Lower lobe of right lung (tissue), 2 donors: ENCODE data around the gene QSOX1. TPM values are rescaled to one million over a fixed set of nuclear protein-coding genes. Genes with fewer than 3 reads are reported as not detected.
"Not testable (repeated sequence)": the region's sequence is repeated elsewhere in the genome, so short reads cannot be mapped to it uniquely, and the experiment has no call there.

Experiments
- ATAC-seq, 2 donors: fragments of 200-7000 bp; cut with Tn5 transposase; one replicate each; pipeline ENCODE4 v1.9.1; 2020 to 2022; ENCODE audit warnings: mild to moderate bottlenecking in 2 of 2, moderate library complexity in 2 of 2
- DNase-seq: peaks from one replicate; pipeline ENCODE4 v3.0.0-alpha.2; 2020
- H3K27ac ChIP-seq: fragments of 200-600 bp; one replicate; pipeline ENCODE4 v1.8.0; 2022
- H3K27me3 ChIP-seq: fragments of 200-600 bp; one replicate; pipeline ENCODE4 v1.8.0; 2022; ENCODE audit warnings: low read depth
- H3K36me3 ChIP-seq: fragments of 200-600 bp; one replicate; pipeline ENCODE4 v1.8.0; 2022; ENCODE audit warnings: mild to moderate bottlenecking
- H3K4me1 ChIP-seq: fragments of 200-600 bp; one replicate; pipeline ENCODE4 v1.8.0; 2022
- H3K4me3 ChIP-seq: fragments of 200-600 bp; one replicate; pipeline ENCODE4 v1.8.0; 2022; ENCODE audit warnings: mild to moderate bottlenecking
- H3K9me3 ChIP-seq: fragments of 200-600 bp; one replicate; pipeline ENCODE4 v1.8.0; 2022
- CTCF ChIP-seq: fragments of 200-600 bp; IDR thresholded peaks from one replicate; pipeline ENCODE4 v1.8.0; 2022; ENCODE audit warnings: antibody characterized with exemption, mild to moderate bottlenecking
- intact Hi-C: fragments of 100-400 bp; cut with DNase I; formaldehyde crosslinking; loops from one replicate; pipeline ENCODE4 v1.11.0; 2022
- total RNA-seq: library from RNA; stranded (reverse); fragmentation: NEBNext Ultra II Directional; extraction: Animal tissue kit (Norgen Biotek cat#: 25700); gene quantifications from one replicate; pipeline ENCODE4 v1.2.1, GENCODE V29; 2021
- donor health status: DM: no; HTN: yes; CAD: no; lungs with severe emphysema.

QSOX1 gene
- total RNA-seq, 1 donor from 2014 or later: 241 TPM

GRCh38 chr1:180131510-180131909 lies 23.2 kb upstream of the QSOX1 start:
- no peaks in the 10 kb centered on the region for H3K9me3 ChIP-seq
- no peak for TF ChIP-seq CTCF
- intact Hi-C loops: no loop called here
- H3K4me3 ChIP-seq: no peak overlapping the region
- no peaks in the 10 kb centered on the region for H3K27me3 ChIP-seq
- no peaks in the 10 kb centered on the region for H3K36me3 ChIP-seq
- ATAC-seq (peak; percentile 58 to 62), DNase-seq (peak; percentile 71)
- H3K4me1 ChIP-seq: no peaks in the 10 kb centered on the region
- H3K27ac ChIP-seq: peak overlapping the region; percentile 24

DNA sequence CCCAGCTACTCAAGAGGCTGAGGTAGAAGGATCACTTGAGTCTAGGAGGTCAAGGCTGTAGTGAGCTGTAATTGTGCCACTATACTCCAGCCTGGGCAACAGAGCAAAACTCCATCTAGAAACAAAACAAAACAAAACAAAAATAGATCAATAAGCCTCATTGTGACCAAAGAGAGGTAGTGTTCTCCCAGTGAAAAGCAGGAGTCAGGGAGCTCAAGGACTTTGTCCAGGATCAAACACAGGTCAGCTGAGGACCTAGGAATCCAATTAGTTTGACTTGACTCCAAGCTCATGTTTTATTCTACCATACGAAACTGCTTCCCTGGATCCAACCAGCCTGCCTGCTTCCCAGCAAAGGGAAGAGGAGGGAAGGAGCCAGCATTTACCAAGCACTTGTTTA lies 21.5 kb upstream of the QSOX1 start:
- H3K9me3 ChIP-seq: no peaks in the 10 kb centered on the region
- H3K4me3 ChIP-seq: no peak overlapping the region
- no peak overlapping the region for H3K27ac ChIP-seq
- H3K36me3 ChIP-seq: no peaks in the 10 kb centered on the region
- ATAC-seq (no peak), DNase-seq (no peak)
- H3K4me1 ChIP-seq: no peaks in the 10 kb centered on the region
- intact Hi-C loops: no loop called here
- no peaks in the 10 kb centered on the region for H3K27me3 ChIP-seq
- no peak for TF ChIP-seq CTCF

- H3K27ac ChIP-seq, H3K4me3 ChIP-seq, H3K9me3 ChIP-seq, ATAC-seq, H3K27me3 ChIP-seq, intact Hi-C loops, H3K4me1 ChIP-seq, H3K36me3 ChIP-seq, DNase-seq: not testable (repeated sequence)
Observed at GRCh38 chr1:180133688-180134087, 21.0 kb upstream of the QSOX1 start.

- no peak for DNase-seq
- Histone ChIP-seq H3K27me3 (no peaks in the 10 kb centered on the region), H3K9me3 (no peaks in the 10 kb centered on the region), H3K27ac (no peak overlapping the region), H3K4me1 (no peaks in the 10 kb centered on the region), H3K36me3 (no peaks in the 10 kb centered on the region), H3K4me3 (no peak overlapping the region)
- TF ChIP-seq CTCF: no peak
- intact Hi-C loops: no loop called here
- no peak for ATAC-seq
Observed at GRCh38 chr1:180135535-180135934, 19.1 kb upstream of the QSOX1 start.

GRCh38 chr1:180136331-180136967 lies 18.2 kb upstream of the QSOX1 start:
- ATAC-seq (no peak), DNase-seq (no peak)
- Histone ChIP-seq H3K4me1 (peaks cover 6% of the 10 kb centered on the region), H3K27ac (no peak overlapping the region), H3K36me3 (no peaks in the 10 kb centered on the region), H3K4me3 (no peak overlapping the region), H3K9me3 (no peaks in the 10 kb centered on the region), H3K27me3 (no peaks in the 10 kb centered on the region)
- TF ChIP-seq CTCF: no peak
- intact Hi-C loops: no loop called here

DNA sequence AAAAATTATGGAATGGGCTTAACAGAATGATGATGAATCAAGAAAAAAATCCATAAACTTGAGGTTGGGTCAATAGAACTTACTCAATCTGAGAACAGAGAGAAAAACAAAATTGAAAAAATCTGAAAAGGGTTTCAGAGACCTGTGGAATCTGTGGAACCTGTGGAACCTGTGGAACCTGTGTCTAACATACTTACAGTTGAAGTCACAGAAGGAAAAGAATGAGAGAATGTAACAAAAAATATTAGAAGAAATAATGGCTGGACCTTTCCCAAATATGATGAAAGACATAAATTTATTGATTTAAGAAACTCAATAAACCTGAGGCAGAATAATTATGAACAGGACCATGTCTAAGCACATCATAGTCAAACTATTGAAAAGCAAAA lies 17.7 kb upstream of the QSOX1 start:
- DNase-seq (no peak), ATAC-seq (no peak)
- Histone ChIP-seq H3K27me3 (no peaks in the 10 kb centered on the region), H3K36me3 (no peaks in the 10 kb centered on the region), H3K4me1 (peaks cover 9% of the 10 kb centered on the region), H3K9me3 (no peaks in the 10 kb centered on the region), H3K27ac (no peak overlapping the region), H3K4me3 (no peak overlapping the region)
- intact Hi-C loops: no loop called here
- TF ChIP-seq CTCF: no peak
